AG20443 (cell line): ENCODE data around the gene LZTR1.

Experiments used
- DNase-seq: peaks from one replicate; pipeline ENCODE4 v3.0.0; 2012; ENCODE audit warnings: low spot score, mixed read lengths

Gene LZTR1

DNA sequence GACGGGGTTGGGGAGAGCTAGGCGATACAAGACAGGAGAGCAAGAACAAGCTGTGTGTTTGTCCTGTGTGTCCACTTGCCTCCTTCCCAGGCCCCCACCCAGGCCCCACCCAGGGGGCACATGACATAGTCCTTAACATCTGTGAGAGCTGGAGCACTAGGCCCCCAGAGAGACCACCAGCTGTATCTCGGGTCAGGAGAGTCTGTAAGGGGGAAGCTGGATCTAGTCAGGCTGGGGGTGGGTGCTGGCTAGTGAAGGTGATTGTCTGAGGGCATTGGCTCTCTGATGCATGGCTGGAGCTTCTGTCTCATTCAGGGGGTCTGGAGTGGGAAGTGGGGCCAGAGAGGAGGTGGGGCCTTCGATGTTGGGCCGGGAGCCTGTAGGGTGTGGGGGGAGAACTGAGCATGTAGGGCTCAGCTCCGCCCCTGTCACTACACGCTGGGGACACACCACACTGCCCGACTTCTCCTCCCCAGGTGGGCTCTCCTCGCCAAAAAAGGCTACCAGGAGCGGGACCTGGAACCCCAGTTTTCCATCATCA is 33.4 kb downstream of the LZTR1 start:
- no peak for DNase-seq

- no peak for DNase-seq
Observed at GRCh38 chr22:21016644-21017420, 34.7 kb downstream of the LZTR1 start.

- DNase-seq, result no peak
Observed at GRCh38 chr22:21018314-21018713, 36.2 kb downstream of the LZTR1 start.

- DNase-seq, result peak; percentile 42
Observed at GRCh38 chr22:21020802-21021429, 38.8 kb downstream of the LZTR1 start.

DNA sequence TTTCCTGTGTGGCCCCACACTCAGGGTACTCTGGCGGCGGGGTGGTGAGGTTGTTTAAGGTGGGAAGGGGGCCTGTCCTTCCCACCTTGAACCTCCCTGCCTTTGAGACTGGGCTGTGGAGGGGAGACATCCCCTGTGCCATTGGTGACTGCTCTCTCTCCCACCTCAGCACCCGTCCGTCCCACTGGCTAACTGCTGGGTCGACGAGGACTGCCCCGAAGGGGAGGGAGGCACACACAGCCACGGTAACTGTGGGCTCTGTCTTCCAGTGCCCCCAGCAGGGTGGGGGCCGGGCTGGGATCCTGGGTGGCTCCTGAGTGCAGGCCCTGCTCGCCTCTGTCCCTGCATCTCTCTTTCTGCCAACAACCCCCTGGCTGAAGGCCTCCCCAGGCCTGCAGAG is 40.4 kb downstream of the LZTR1 start:
- no peak for DNase-seq

DNA sequence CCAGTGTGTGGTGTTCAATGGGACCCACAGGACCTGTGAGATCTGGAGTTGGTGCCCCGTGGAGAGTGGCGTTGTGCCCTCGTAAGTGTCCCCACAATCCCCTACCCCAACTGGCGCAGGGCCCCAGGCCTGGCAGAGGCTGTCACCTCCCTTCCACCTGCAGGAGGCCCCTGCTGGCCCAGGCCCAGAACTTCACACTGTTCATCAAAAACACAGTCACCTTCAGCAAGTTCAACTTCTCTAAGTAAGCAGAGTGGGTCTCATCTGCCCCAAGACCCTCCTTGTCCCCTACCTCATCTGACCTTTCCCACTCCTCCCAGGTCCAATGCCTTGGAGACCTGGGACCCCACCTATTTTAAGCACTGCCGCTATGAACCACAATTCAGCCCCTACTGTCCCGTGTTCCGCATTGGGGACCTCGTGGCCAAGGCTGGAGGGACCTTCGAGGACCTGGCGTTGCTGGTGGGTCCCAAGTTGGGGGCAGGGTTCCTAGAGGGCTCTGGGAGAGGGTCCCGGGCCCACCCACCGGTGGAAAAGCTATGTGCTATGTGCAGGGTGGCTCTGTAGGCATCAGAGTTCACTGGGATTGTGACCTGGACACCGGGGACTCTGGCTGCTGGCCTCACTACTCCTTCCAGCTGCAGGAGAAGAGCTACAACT is 41.0 kb downstream of the LZTR1 start:
- DNase-seq, result no peak

DNA sequence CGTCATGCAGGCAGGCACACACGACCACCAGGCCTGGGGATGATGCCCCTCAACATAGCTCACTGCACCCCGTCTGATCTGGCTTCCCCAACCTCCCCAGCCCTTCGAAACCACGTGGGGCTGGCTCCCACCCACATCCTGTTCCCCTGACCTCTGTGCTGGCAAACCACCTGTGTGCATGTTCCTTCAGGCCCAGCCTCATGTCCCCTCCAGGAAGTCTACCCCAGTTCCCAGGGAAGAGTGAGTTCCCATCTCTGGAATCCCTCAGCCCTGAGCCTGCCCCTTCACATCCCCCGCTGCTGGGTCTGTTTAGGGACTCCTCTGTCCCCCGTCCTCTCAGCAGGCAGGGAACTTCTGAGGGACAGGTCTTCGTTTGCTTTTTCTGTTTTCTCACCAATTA is 43.2 kb downstream of the LZTR1 start:
- DNase-seq, result no peak

- DNase-seq, result no peak
Observed at GRCh38 chr22:21025763-21026755, 44.0 kb downstream of the LZTR1 start.

DNA sequence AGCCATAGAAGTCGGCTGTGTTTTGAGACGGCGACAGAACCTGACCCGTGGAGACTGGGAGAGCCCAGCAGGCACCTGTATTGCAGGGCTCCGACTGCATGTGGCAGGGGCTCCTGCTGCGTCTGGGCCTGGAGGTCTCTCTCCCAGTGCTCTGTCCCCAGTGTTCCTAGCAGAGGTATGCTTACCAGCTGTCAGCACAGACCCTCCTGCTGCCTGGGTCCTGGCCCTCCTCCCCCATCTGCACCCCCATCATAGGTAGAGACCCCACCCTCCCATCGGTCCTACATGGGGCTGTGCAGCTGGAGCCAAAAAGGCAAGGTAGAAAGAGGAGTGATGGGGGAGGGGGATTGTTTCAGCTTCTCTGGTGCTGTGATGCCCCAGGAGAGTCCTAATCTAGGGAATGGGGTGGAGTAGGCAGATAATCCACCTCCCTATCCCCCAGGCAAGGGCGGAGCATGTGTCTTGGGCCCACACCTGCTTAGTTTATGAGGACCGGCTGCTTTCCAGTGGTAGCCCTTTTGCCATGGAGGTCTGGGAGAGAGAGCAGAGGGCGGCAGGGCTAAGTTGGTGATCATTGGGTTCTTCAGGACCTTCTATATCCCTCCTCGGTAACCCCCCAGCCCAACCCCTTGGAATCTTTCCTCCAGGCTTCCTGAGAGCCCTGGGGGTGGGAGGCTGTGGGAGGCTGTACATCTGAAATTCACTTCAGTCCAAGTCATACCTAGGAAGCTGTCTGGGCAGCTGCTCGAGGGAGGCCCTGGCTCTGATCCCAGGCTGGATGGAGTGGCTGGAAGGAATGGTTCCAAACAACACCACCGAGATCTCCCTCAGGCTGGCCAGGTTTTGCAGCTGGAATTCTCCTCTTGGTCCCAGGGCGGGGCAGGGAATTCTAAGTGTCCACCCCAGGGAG is 44.9 kb downstream of the LZTR1 start:
- DNase-seq, result peak; percentile 74

- no peak for DNase-seq
Observed at GRCh38 chr22:21028277-21029251, 46.5 kb downstream of the LZTR1 start.

- DNase-seq, result no peak
Observed at GRCh38 chr22:21029486-21030025, 47.5 kb downstream of the LZTR1 start.

DNA sequence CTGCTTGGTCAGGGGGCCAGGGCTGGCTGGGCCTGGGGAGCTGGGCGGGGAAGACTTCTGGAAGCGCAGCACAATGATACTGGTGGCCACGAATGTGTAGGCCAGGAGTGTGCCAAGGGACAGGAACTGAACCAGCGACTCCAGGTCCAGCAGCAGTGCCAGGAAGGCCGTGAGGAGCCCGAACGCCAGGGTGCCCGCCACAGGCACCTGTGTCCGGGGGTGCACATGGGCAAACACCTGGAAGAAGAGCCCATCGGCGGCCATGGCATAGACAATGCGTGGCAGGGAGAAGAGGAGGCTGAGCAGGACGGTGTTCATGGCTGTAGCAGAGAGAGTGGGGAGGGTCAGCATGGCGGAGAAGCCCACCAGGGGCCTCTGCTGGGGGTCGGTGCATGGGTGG is 47.9 kb downstream of the LZTR1 start:
- DNase-seq, result no peak

GRCh38 chr22:21030621-21031544 is 48.8 kb downstream of the LZTR1 start:
- no peak for DNase-seq

DNA sequence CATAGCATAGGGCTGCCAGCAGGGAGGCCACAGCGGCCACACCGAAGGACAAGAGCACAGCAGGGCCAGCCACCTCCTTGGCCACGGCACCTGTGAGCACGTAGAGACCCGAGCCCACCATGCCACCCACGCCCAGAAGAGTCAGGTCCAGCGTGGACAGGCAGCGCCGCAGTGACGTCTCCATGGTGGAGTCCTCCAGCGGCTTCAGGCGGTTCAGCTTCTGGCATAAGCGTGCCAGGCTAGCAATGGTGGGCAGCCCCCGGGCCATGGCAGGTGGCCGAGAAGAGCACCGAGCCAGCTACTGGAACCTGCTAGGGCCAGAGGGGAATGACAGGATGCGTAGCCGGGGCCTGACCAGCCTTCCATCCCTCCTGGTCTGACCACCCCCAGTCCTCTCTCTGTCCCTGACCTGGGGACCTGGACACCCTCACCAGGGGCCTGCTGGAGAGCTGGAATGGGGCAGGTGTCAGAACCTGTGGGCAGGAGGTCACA is 49.5 kb downstream of the LZTR1 start:
- DNase-seq, result no peak

DNA sequence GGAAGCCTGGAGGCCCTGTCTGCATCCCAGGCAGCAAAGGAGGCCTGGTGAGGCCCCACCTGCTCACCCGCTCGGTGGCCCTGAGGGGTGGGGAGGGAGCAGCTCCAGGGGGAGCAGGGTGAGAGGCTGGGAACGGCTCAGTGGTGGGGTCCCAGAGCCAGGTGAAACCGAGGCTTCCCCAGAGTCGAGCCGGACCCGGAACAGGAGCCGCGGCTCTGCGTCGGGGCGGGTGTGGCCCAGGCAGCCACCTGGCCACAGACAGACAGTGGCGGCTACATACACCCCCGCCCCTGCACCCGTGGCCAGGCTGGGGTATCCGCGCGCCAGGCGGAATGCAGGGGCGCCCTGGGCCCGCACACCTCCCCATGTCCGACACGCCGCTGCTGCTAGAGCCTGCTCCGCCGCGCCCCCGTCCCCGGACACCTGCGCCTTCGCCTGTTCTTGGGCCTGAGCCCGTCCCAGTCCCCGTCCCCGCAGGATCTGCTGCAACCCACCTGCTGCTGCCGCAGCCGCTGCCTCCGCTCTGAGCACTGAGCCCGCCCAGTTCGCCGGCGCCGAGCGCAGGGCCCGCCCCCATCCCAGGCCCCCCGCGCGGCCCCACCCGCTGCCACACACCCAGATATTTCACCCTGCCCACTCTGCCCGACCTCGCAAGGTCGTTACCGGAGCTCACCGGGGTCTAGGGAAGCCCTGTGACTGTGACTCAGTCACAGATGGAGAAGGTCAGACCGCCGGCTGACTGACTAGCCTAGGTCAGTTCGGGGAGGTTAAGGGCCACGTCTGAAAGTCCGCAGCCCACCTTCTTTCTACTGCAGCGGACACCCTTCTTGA is 50.2 kb downstream of the LZTR1 start, which contains the start of gene SLC7A4:
Gene SLC7A4, minus strand, starts transcription at position 525 of the 831 bp plus-strand sequence. CDS start 749 bp downstream, outside the sequence.
- no peak for DNase-seq

DNA sequence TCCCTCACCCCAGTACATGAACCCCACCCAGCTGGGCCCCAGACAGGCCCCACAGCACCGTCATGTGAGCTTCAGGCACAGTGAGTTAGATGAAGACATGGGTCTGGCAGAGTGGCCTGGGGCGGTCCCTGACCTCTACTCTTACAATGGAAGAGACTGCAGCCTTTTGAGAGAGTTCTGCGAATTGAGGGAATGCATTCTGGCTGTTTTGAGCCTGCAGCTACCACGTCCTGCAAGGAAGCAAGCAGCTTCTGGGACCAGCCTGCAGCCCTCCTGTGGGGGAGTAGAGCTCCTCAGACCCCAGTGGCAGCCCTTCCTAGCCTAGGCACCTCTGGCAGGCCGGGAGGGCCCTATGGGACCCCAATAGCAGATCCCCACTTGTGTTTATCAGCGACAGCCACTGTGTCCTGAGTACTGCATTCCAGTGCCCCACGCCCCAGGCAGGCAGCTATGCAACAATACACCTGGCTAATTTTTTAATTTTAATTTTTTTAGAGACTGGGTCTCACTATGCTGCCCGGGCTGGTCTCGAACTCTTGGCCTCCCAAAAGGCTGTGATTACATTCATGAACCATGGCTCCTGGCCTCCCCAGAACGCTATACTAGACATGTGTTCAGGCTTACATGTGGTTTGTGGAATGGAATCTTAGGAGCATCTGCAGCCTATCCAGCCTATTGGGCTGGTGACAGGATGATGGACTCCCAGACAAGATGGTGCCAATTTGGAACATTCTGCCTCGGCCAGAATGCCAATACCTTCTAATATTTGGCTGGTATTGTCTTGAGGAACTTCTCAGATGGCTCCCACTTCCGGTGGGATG is 51.0 kb downstream of the LZTR1 start:
- DNase-seq, result no peak
